HEK293 (cell line): Measurements from ENCODE around the gene MARCHF3.

Experiments
- GFI1B ChIP-seq: fragments of 450-650 bp; formaldehyde crosslinking; IDR thresholded peaks from 2 replicates; pipeline ENCODE4 v1.5.1; 2016; ENCODE audit warnings: missing biosample characterization, missing genetic modification characterization
- GLIS2 ChIP-seq: fragments of 450-650 bp; formaldehyde crosslinking; IDR thresholded peaks from 2 replicates; pipeline ENCODE4 v1.5.1; 2016; ENCODE audit warnings: missing biosample characterization, missing genetic modification characterization
- REPIN1 ChIP-seq: fragments of 450-650 bp; formaldehyde crosslinking; IDR thresholded peaks from 2 replicates; pipeline ENCODE4 v1.5.1; 2017; ENCODE audit warnings: missing biosample characterization, missing genetic modification characterization, low read depth
- SETDB1 ChIP-seq: IDR thresholded peaks from one replicate; pipeline ENCODE4 v1.6.1; 2017; ENCODE audit warnings: mild to moderate bottlenecking, low read length, moderate library complexity, mixed read lengths; ENCODE audit not compliant: insufficient read length
- ZBTB1 ChIP-seq: fragments of 450-650 bp; formaldehyde crosslinking; IDR thresholded peaks from 2 replicates; pipeline ENCODE4 v1.5.1; 2016; ENCODE audit warnings: missing biosample characterization, missing genetic modification characterization
- ZBTB44 ChIP-seq: fragments of 450-650 bp; IDR thresholded peaks from 2 replicates; pipeline ENCODE4 v1.5.1; 2018; ENCODE audit warnings: missing biosample characterization, mild to moderate bottlenecking, missing genetic modification characterization
- ZNF202 ChIP-seq: fragments of 450-650 bp; formaldehyde crosslinking; IDR thresholded peaks from 2 replicates; pipeline ENCODE4 v1.5.1; 2016; ENCODE audit warnings: missing biosample characterization, missing genetic modification characterization, borderline replicate concordance
- ZNF580 ChIP-seq: fragments of 450-650 bp; formaldehyde crosslinking; IDR thresholded peaks from 2 replicates; pipeline ENCODE4 v1.5.1; 2016; ENCODE audit warnings: missing biosample characterization, missing genetic modification characterization
- TF ChIP-seq, protein P1 (sequence below): fragments of 450-650 bp; formaldehyde crosslinking; IDR thresholded peaks from 2 replicates; pipeline ENCODE4 v1.5.1; 2016; ENCODE audit warnings: missing biosample characterization, missing genetic modification characterization
- TF ChIP-seq, protein P2 (sequence below): fragments of 450-650 bp; formaldehyde crosslinking; IDR thresholded peaks from 2 replicates; pipeline ENCODE4 v1.5.1; 2016; ENCODE audit warnings: missing biosample characterization, missing genetic modification characterization

DNA sequence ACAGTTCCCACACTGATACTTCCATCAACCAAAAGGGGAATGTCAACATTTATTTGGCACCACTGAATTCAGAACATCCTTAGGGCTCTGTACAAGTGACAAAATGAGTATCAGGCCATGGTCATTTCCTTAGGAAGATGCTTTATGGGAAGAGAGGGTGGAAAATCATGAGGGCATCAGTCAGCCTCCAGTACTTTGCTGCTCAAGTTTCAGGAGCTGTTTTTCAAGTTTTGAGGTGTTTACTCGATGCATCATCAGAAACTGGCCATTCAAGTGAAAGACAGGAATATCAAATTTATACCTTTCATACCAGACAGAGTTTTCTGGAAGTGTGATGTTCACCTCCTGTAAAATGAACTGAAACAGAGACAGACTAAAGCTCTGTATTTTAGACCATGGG lies 21.2 kb upstream of the MARCHF3 start:
- TF ChIP-seq ZNF580 (tag by site-specific recombination): no peak
- no peak for TF ChIP-seq REPIN1 (tag by site-specific recombination)
- TF ChIP-seq ZBTB1 (tag by site-specific recombination): no peak
- TF ChIP-seq, protein P1, sequence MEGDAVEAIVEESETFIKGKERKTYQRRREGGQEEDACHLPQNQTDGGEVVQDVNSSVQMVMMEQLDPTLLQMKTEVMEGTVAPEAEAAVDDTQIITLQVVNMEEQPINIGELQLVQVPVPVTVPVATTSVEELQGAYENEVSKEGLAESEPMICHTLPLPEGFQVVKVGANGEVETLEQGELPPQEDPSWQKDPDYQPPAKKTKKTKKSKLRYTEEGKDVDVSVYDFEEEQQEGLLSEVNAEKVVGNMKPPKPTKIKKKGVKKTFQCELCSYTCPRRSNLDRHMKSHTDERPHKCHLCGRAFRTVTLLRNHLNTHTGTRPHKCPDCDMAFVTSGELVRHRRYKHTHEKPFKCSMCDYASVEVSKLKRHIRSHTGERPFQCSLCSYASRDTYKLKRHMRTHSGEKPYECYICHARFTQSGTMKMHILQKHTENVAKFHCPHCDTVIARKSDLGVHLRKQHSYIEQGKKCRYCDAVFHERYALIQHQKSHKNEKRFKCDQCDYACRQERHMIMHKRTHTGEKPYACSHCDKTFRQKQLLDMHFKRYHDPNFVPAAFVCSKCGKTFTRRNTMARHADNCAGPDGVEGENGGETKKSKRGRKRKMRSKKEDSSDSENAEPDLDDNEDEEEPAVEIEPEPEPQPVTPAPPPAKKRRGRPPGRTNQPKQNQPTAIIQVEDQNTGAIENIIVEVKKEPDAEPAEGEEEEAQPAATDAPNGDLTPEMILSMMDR (tag by site-specific recombination): no peak
- TF ChIP-seq, protein P2, sequence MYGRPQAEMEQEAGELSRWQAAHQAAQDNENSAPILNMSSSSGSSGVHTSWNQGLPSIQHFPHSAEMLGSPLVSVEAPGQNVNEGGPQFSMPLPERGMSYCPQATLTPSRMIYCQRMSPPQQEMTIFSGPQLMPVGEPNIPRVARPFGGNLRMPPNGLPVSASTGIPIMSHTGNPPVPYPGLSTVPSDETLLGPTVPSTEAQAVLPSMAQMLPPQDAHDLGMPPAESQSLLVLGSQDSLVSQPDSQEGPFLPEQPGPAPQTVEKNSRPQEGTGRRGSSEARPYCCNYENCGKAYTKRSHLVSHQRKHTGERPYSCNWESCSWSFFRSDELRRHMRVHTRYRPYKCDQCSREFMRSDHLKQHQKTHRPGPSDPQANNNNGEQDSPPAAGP (tag by site-specific recombination): no peak
- TF ChIP-seq GLIS2 (tag by site-specific recombination): no peak
- TF ChIP-seq ZBTB44 (tag by site-specific recombination): no peak
- TF ChIP-seq SETDB1: no peak
- TF ChIP-seq ZNF202 (tag by site-specific recombination): no peak
- TF ChIP-seq GFI1B: no peak
